Retinal pigment epithelial cell (primary cell): ENCODE results near the gene SLC25A23.
"Not testable (repeated sequence)": the region's sequence is repeated elsewhere in the genome, so short reads cannot be mapped to it uniquely, and the experiment has no call there.

Experiments used
- DNase-seq: peaks from one replicate; pipeline ENCODE4 v3.0.0-alpha.2; 2010; ENCODE audit warnings: low read depth
- H3K4me3 ChIP-seq: 2 replicates; pipeline ENCODE4 v1.5.1; 2011; ENCODE audit warnings: mild to moderate bottlenecking, low read length, control low read depth, moderate library complexity
- CTCF ChIP-seq: conservative IDR thresholded peaks from 2 replicates; pipeline ENCODE4 v1.5.1; 2011; ENCODE audit warnings: low read depth, low read length, control low read depth, inconsistent platforms

SLC25A23 gene

DNA sequence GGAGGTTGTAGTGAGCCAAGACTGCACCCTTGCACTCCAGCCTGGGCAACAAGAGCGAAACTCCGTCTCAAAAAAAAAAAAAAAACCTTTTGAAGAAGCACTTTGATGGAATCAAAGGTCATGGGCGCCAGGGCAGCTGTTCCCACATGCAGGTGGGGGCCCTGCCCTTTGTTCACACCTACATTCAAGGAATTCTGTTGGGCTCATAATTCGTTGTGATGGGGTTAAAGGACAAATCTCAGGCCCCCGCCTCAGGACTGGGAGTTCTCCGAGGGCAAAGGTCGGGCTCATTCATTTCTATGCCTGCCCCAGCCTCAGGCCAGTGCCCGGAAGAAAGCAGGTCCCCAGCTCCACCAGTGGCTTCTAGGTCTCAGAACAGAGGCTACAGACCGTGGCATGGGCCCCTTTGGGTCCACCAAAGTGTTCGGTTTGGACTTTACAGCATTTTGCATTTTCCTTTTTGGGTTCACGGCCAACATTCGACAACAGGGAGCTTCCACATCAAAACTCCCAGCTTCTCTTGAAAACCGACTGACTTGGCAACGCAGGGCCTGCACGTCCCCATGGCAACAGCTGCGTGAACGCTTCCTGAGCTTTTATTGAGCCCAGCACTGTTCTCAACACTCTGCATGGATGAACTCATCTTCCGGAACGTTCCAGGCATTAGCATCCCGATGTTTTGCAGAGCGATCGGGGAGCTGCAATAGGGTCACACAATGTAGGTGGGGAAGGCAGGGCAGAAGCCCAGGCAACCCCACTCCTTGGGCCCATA is 56.6 kb downstream of the SLC25A23 start:
- no peak for TF ChIP-seq CTCF
- H3K4me3 ChIP-seq: no peak overlapping the region
- peak; percentile 14 for DNase-seq

DNA sequence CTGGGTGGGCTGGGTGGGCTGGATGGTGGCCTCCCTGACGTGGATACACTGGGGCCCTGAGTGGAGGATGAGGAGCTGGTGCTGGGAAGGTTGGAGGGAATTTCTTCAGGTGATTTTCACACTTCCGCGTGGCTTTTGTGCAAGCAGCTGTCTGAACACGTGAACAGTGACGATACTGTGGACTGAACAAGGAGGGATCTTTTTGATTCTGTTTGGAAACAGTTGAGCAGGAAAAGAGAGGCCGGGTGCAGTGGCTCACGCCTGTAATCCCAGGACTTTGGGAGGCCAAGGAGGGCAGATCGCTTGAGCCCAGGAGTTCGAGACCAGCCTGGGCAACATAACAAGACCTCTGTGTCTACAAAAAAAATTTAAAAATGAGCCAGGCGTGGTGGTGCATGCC is 57.5 kb downstream of the SLC25A23 start:
- no peak for TF ChIP-seq CTCF
- no peak for DNase-seq
- no peak overlapping the region for H3K4me3 ChIP-seq

- DNase-seq, H3K4me3 ChIP-seq: not testable (repeated sequence)
Measured at GRCh38 chr19:6400062-6400944, 59.3 kb downstream of the SLC25A23 start.

DNA sequence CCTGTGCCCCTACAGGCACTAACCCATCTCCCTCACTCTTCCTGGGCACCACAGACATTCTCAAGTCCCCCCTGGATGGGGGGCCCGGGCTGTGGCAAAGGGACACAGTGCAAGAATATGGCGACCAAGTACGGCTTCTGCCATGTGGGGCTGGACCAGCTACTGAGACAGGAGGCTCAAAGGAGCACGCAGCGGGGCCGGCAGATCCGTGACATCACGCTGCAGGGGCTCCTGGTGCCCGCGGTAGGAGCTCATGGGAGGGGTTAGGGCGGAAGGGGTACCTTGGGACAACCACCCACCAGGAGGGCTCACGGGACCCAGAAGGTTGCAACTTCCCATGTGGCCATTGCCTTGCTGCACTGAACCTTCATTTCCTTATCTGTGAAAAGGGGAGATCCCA is 63.3 kb downstream of the SLC25A23 start:
- TF ChIP-seq CTCF: no peak
- no peak overlapping the region for H3K4me3 ChIP-seq
- no peak for DNase-seq

- no peak overlapping the region for H3K4me3 ChIP-seq
- no peak for TF ChIP-seq CTCF
- DNase-seq: no peak
Measured at GRCh38 chr19:6394831-6395230, 64.8 kb downstream of the SLC25A23 start.

DNA sequence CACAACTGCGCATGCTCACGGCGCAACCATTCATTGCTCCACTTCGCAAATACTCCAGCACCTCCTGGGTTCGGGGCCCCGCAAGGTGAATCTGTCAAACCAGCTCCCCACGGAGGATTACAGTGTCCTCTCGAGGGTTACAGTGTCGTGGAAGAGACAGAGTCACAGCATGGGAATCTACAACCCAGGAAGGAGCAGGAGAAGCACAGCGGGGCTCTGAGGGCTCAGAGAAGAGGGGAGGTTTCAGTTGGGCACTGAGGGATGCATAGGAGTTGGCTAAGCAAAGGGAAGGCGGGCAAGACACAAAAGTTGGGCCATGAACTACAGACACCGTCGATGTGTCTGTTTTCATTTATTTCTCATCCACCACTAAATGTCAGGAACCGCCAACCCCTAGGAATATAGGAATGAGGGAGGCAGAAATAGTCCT is 65.6 kb downstream of the SLC25A23 start:
- TF ChIP-seq CTCF: no peak
- no peak for DNase-seq
- peak overlapping the region; percentile 91 for H3K4me3 ChIP-seq

DNA sequence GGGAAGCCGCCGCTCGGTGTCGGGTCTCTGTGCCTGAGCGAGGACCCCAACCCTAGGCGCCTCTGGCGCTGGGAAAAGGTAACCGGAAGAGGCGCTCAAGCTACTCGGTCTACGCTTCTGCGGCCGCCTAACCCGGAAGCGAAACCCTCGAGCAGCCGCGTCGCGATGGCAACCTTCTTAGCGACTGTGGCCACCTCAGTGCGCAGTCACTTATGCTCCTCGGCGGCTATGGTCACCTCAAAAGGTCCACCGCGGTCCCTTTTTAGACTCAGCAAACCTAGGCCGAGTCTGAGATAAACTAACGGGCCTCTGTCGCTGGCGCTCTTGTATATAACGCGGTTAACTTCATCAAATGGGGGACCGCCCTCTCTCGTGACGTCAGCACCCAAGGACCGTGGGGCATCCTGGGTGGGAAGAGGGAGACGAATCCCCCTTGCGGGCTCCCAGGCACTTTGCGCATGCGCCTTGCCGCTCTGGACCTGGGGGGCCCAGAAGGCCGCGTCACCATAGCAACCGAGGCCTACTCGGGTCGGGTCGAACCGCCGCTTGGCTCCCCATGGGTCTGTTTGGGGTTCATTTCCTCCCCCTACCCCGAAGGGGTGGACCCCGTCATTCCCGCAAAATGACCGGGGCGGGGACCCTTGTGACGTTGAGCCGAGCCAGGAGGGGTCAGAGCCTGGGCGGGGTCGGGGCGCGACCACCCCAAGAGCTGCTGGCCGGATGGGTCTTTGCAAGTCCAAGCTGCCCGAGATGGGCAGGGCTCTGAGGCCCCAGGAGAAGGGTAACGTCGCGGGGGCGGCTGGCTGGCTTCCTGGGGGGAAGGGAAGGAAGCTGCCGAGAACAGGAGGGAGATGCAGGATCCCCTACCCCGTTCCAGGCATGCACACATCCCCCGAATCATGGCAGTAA is 66.3 kb downstream of the SLC25A23 start, which contains the start of gene GTF2F1:
Gene GTF2F1 (minus strand): TSS at position 91 of the 909 bp plus-strand sequence. CDS start 169 bp downstream, outside the sequence.
- peak; percentile 64 for DNase-seq
- peak; percentile 14 for TF ChIP-seq CTCF
- H3K4me3 ChIP-seq: peak within 1 kb of the TSS; percentile 91
